ENCODE measurements around the gene TRAP1.

GRCh38 chr16:3654249-3654991 lies 62.9 kb downstream of the TRAP1 start, which contains the start of gene DNASE1:
- TF ChIP-seq POLR2A (IDR thresholded peaks at IDR 0.05; ENCODE audit: low read length): no peak
- no peak for TF ChIP-seq GATA1 (IDR thresholded peaks at IDR 0.05; ENCODE audit: low read depth, low read length)

Measured in erythroblast (primary cell).